NCI-H446 treated with DMSO at 0.1 percent for 48 hours (cell line): Measurements from ENCODE around the gene DEPP1.

Experiments used
- DNase-seq: peaks from one replicate; lab custom pipeline; 2025; lab: John Stamatoyannopoulos, UW

DEPP1 gene

DNA sequence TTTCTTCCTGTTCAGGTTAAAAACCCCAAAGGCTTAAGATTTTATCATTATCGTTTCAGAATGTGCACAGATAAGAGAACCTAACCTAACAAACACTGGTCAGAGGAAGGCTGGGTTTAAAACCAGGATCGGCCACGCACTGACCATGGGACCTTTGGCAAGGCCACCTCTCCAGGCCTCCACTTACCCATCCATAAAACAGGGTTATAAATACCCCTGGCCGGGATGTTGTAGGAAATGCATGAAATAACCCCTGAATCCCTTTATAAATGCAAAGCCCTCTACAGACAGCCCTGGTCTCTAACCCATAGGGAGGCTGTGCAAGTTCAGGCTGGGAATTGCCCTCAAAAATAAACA, 418 bp downstream of the DEPP1 start:
- no peak for DNase-seq

DNA sequence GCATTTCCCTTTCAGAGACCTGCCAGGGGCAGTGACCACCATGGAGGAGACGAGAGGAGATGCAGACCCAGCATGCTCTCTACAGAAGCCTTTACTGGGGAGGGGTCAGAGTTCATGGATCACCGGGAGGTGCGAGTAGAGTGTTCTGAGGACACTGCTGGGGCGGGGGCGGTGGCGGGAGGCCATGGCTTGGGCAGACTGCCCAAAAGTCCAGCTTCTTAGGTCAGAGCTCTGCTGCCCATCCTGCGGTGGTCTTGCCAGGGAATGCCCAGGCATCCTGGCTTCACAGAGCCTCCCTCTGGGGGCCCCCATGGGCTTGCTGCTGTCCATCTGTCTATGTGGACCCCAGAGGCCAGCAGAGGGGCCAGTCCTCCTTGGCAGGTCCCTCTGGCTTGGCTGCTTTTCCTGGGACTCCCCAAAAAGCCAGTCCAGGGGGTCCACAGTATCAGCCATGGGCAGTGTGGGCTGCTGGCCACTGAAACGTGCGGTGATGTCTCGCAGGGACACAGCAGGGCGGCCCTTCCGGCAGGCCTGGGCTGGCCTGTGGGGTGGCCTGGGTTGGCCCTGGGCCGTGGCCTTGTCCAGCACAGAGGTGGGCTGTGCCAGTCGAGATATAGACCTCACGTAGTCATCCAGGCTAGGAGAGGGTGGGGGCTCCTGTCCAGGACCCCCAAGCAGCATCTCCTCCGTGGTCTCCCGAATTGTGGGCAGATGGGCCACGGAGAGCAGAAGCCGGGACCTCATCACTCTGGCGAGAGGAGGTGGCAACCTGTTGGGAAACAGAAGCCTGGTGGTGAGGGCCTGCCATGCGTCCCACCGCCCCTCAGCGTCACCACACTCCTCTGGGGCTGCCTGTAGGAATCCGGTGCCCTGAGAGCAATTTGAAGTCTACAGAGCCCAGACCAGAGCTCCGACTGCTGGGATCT, 1.1 kb downstream of the DEPP1 start:
- no peak for DNase-seq

DNA sequence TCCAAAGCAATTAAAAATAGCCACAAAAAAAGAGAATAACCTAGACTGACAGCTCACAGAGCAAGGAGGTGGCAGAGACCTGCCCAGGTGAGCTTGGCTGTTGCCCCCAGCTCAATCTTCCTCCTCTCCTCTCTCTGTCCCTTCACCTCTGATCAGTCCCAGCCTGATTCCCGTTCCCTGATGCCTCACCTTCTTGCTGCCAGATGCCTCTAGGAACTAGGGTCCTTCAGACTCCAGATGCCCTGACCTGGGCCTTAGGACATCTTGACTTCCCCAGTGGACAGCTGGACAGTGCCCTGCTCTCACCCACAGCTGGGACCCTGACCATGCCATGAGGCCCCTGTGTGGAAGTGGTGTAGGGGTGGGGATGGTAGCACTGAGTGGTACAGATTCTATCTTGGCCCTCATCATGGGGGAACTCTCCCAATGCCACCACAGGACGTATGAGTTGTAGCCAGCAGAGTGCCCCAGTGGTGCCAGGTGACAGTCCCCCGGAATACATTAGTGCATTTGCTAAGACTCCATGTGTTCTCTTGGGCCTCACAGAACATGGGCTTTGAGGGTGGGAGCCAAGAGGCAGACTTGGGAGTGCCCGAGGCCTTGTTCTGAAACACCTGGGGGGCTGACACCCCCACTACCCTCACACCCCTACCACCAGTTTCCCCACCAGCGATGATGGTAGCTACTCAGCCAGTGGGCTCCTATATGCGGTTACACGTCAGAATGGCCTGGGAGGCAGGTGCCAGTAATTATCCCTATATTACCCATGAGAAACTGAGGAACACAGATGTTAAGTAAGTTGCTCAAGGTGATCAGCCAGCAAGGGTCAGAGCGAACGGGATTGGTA, 2.0 kb downstream of the DEPP1 start:
- no peak for DNase-seq

DNA sequence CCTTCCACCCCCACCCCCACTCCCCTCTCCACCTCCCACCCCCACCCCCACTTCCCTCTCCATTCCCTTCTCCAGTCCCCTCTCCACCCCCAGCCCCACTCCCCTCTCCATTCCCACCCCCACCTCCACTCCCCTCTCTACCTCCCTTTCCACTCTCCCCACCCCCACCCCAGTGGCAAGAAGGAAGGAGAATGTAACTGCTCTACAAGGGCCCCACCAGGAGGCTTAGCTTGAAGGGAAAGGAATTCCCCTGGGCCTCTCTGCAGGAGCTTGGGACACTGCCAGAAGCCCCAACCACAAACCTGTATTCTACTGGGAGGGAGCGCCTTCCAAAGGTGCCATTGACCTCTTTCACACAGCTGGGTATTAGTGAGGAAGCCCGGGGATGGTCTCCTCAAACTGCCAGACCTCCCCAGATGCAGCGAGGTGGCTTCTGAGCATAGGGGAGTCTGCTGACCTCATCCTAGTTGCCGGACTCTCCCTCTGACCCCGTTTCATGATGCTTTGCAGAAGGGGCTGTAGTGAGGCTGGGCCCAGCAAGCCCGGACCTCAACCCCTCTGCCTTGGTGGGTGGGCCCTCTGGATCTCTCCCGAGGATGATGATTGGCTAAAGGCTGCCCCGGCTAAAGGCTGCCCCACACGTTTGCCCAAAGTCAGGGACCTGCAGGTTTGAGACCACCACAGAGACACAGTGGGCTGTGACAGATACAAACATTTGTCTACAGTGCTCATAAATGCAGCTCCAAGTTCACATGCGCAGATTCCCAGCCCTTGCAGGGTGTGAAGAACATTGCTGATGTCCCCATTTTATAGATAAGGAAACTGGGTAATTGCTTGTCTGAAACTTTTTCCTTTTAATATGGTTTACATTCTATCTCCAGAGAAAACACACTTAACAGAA, 2.9 kb downstream of the DEPP1 start:
- DNase-seq = no peak

DNA sequence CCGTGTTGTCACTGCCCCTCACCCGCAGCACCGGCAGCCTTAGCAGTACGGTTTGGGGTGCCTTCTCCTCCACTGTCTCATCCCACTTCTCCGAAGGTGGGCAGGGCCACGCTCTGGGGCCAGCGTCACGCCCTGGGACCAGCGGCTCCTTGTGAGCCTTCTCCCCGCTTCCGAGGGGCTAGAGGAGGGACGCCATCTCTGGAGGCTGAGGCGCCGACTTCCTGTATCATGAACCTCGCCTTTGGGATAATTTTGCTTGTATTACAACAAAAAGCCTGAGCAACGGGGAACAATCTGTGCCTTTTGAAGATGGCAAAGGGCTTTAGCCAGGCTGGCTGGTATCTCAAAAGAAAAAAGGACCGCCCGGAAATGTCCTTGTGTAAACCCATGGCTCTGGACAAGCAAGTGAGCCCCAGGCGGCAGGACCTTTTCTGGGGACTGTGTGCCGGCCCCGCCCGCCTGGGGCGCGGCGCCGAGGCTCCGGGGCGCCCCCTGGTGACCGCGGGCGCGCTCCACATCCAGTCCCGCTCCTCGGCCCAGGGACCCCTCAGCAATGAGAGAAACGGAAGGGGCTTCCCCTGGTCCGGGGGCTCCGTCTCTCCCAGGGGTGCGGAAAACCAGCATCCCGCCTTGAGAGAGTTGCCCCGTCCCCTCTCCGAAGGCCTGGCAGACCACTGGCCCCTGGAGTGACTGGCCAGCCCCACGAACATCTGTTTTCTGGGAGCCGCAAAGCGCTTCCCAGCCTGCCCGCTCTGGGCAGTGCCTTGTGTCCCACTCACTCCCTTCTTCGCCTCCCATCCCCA, 3.8 kb downstream of the DEPP1 start:
- no peak for DNase-seq

DNA sequence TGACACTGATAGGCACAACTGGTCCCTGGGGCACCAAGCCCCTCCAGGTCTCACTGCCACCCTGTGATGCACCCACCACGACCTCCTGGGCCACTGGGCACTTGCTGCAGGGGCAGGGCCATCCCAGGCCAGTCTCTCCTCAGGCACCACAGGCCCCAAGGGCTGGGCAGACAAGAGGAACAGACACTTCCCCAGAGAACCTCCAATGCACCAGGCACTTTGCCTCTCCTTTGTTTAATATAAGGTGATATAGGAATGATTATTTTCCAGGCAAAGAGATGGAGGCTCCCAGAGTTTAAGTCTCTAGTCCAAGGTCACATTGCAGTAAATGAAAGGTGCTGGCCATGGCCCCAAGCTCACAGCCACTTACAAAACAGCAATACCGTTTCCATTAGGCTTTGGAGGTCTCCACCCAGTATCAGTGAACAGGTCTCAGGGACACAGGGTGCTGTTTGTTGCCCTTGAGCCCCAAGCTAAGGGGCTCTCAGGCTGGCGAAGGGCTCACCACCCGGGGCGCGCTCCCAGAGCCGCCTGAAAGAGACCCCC, 4.5 kb downstream of the DEPP1 start:
- no peak for DNase-seq

DNA sequence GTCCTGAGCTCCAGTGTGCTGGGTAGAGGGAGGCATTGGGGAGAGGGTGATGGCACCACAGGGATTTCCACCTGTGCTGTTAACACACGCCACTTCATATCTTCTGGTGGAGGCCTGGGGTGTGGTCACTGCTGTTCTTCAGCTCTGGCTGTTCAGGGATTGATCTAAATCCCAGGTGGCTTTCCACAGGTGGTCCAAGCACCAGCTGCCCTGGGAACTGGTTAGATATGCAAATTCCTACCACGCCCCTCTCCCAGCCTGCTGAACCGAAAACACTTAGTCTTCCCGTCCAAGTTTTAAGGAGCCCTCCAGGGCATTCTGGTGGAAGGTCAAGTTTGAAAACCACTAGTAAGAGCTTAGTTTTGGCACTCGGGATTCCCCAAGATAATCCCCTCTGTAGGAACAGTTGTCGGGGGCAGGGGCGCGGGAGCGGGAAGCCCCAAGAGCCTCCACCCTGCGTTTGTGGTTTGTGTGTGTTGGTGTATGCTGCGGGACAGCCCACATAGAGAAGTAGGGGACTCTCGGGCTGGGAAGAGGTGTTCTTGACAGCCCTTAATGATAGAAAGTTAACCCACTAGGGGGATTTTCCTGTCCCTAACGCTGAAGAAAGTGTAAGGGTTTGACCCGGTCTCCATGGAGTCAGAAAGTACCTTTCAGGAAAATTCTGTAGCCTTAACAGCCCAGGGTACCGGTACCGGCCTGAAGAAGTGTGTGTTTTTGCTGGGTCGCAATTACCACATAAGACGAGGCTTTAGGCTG, 5.1 kb downstream of the DEPP1 start:
- no peak for DNase-seq

DNA sequence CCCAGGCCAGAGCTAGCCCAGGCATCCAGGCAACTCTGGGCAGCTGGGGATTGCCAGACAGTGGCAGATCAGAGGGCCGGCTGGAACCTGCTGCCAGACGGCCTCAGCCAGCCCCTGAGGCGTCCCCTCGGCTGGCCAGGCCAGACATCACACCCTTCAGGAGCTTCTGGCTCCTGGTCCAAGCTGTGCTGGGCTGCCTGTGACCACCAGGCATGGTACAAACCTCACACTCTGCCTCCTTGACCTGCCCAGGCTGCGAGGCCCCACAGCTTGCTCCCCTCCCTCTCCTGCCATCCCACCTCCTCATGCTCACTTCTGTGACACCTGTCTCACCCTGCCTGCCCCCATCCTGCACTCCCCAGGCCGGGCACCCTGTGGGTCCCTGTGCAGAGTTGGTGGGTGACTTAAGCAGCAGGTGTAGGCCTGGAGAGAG, 5.7 kb downstream of the DEPP1 start:
- DNase-seq = no peak

DNA sequence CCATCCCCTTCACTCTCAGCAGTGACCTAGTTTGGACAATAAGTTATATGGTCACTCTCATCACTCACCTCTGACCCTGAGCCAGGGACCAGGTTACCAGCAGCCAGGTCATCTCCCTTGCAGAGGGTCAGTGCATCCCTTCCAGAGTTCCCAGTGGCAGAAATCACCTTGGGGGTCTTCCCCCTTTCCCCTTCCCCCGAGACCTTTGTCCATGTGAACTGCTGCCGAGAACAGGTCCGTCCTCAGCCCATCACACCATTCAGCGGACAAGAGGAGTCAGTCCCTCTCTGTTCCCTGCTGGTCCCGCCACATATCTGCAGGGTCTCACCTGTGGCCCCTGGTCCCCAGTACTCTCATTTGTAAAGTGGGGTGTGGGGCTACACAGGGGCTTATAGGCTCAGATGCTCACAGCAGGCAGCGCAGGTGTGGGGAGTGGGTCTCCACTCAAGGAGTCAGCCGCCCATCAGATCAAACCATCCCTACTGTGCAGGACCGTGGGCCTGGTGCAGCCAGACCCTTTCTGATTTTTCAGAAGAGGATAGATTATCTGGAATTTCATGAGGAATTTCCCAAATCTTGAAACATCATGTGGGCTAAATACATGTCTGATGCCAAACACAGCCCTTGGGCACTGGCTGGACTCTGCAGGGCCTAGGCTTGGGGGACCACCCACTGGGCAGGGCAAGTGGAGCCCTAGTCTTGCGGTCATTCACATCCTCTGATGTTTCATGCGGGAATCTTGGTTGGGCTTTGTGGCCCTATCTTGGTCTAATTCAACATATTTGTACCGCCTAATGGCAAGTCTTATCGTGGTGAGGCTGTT, 6.5 kb downstream of the DEPP1 start:
- DNase-seq = no peak

DNA sequence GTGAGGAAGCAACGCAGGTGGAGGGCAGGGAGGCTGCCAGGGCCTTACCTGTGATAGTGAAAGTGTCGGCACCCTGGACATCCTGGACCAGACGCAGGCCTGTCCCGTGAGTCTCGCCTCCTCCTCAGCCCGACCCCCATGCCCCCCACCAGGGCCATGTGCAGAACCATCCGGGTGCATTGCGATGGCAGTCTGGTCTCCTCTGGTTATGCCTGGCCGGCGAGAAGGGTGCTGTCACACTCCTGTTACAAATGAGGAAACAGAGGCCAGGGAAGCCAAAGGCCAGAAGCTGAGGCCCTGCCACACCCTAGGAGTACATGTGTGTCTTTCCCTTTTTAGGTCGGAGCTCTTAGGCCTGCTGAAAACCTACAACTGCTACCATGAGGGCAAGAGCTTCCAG, 7.2 kb downstream of the DEPP1 start:
- DNase-seq = no peak

DNA sequence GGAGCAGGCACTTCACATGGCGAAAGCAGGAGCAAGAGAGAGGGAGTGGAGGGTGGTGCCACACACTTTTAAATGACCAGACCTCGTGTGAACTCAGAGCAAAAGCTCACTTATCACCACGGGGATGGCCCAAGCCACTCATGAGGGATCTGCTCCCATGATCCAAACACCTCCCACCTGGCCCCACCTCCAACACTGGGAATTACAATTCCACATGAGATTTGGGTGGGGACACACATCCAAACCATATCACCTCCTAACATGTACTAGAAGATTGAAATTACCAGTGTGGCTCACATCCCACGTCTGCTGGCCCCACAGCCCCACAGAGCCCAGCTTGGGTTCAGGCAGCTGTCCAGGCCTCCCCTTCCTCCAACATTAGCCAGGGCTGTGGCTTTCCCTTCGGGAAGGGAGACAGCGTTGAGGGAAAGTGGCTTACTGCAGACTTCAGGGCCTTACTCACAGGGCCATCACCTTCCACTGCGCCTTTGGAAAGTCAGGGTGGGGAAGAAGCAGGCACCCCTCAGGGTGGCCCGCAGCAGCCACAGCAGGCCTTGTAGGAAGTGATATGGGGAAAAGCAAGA, 7.7 kb downstream of the DEPP1 start:
- DNase-seq = no peak

DNA sequence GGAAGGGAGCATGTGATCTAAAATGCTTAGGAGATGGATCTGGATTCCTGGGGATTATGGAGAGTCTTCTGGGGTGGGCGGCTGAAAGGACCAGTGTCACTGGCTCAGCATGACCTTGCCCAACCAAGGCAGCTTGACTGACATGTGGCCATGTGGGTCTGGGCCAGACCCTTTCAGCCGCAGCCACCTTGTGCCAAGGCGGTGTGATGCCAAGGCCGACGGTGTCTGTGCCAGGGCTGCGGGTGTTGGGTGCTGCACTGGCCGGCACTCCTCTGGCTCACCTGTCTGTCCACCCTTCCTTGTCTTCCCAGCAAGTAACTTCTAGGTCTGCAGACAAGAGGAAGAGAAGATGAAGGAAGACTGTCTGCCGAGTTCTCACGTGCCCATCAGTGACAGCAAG, 8.8 kb downstream of the DEPP1 start:
- DNase-seq = no peak

DNA sequence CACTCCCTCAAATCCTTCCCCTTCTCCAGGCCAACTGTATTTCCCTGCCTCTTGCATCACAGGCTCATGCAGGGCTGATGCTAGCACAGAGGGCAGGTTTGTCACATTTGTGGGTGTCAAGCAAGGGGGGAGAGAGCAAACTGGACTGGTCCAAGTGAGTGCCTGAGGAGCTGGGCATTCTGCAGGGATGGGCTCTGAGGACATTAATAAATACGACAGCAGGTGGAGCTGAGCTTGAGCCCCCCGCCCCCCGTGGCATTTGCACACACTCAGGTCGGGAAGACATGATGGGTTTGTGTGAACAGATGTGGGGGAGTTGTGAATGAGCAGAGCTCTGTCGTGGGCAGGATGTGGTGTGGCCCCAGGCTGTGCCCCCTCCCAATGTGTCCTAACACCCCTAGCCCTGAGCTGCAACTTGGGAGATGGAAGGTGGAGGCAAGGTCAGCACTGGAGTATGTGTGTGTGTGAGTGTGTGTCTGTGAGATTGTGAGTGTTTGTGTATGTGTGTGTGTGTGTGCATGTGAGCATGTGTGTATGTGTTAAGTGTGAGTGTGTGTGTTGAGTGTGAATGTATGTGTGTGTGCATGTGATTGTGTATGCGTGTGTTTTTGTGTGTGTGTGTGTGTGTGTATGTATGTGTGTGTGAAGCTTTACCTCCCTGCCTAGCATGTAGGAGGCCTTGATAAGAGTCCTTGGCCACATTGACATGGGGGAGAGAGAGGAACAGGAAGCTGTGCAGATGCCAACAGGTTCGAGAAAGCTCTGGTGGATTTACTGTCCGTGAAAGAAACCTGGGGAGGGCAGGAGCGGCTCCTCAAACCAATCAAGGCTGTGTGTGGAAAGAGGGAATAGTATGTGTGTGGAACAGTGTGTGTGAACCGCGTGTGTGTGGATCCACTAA, 9.9 kb downstream of the DEPP1 start:
- no peak for DNase-seq

DNA sequence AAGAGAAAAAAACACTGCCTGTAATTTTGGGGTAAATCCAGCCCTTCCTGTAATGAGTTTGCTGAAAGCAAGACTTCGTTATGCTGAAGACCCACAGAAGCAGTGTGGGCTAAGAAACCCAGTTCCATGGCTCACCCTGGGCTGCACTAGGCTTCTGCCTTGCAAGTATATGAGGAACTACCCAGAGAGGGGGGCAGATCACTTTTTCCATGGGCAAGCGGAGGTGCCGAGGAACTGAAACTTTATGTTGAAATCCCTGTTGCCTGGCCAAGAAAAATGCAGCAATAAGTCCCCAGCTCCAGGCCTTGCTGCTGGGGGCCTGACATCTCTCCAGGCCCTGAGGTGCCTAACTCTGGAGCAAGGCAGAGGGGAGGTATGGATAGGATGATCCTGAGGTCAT, 10.5 kb downstream of the DEPP1 start:
- DNase-seq = no peak

DNA sequence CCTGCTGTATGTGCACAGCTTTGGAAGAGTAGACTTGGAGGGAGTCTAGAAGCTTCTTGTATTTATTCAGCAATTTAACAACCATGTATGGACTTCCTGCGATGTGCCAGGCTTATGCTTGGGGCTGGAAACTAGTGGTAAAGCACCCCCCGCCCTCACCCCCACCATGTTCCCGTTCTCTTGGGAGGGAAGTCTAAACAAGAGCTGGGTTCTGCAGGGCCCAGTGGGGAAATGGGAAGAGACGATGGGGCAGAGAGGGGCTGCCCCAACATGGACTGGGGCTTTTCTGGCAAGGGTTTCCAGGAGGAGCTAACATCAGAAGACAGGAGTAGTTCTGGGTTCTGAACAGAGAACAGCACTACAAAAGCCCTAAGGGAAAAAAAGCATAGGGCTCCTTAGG, 11.0 kb downstream of the DEPP1 start:
- DNase-seq = no peak

DNA sequence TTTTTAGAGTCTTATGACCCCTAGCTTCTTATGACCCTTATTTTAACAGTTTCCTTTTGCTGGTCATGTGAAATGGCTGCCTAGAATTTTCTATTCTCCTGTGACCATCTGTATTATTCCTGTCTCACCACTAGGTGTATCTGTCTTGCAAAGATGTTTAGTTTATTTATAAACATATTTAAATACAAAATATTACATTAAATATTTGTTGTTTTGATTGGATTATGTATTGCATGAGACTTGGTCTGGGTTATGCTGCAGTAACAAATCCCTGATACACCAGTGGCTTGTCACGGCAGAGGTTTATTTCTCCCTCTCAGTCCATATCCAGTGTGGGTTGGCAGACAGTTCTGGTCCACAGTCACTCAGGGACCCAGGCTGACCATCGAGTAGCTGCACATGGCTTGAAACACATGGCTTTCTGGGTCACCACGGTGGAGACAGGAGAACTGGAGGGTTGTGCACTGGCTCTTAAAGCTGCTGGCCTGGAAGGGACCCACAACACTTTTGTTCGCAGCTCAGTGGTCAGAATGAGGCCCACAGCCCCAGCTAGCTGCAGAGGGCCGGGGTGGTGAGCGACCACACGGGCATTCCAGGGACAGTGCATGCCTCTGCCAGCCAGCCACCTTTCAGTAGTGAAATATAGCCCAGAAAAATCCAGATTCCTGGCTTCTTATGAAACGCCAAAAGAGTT, 11.6 kb downstream of the DEPP1 start:
- DNase-seq = no peak

DNA sequence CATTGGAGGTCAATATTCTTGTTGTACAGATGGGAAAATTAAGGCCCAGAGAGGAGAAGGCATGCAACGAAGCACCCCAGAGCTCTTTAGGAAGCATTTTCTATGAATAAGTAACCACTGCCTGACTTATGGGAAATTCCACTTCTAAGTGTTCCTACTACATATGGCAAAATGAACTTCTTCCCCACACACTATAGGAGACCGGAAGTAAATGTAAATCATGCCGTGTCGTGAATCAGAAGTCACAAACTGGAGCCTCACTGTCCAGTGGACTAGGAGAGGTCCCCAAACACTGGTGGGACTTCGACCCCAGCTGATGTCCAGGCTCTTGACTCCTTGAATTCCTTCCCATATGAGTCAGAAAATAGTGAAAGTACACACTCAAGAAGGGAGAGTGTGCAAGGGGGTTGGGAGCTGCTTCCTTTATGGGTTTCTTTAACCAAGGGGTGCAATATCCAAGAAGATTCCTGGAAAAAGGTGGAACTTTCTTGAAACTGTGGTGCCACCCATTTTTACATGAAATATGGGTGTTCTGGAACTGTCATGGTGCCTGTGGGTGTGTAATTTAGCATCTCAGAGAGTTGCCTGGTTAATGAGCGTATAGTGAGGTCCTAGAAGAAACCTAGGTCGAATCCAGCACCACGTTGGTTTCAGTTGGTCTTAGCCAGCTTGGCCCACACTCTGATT, 12.3 kb downstream of the DEPP1 start:
- DNase-seq = no peak
